SK-N-SH (cell line): ENCODE measurements around the gene S100B. TPM values are rescaled to one million over a fixed set of nuclear protein-coding genes. Genes with fewer than 3 reads are reported as not detected.

Source experiments
- CTCF ChIA-PET: fragments of 300-600, 350-600 bp; formaldehyde crosslinking; extraction: SDS; loops from one replicate; lab custom pipeline; 2021; lab: Yijun Ruan, JAX
- POLR2A ChIA-PET: fragments of 350-600 bp; sonication (Branson Sonifier 250); formaldehyde crosslinking; extraction: SDS; loops from one replicate; lab custom pipeline; 2020; ENCODE audit warnings: antibody characterized with exemption, inconsistent platforms; lab: Yijun Ruan, JAX
- DNase-seq: peaks from one replicate; pipeline ENCODE4 v3.0.0; 2012
- H2AFZ ChIP-seq: fragments of 200-600 bp; sonication (generic); 2 replicates; pipeline ENCODE4 v1.8.1; 2016; ENCODE audit warnings: antibody characterized with exemption, mild to moderate bottlenecking, low read depth
- H3F3A ChIP-seq: fragments of 200-600 bp; sonication (generic); replicated peaks from 2 replicates; pipeline ENCODE3; 2016; ENCODE audit warnings: antibody characterized with exemption, mild to moderate bottlenecking; ENCODE audit not compliant: insufficient read depth
- H3K27ac ChIP-seq, 2 experiments: fragments of 200-500 bp in 1 of 2; fragments of 200-600 bp in 1 of 2; sonication (Bioruptor generic) in 1 of 2; sonication (generic), shearing (Covaris generic) in 1 of 2; 2 replicates each; pipeline versions ENCODE4 v1.5.1 to v1.6.1; 2014 to 2016; ENCODE audit warnings: low read depth in 2 of 2, inconsistent platforms in 1 of 2, low read length in 1 of 2, mild to moderate bottlenecking in 1 of 2, mixed read lengths in 1 of 2
- H3K27me3 ChIP-seq: fragments of 200-600 bp; sonication (generic), shearing (Covaris generic); 2 replicates; pipeline ENCODE4 v1.6.1; 2016; ENCODE audit warnings: mixed run types; ENCODE audit not compliant: insufficient read depth
- H3K36me3 ChIP-seq, 2 experiments: fragments of 200-500 bp in 1 of 2; fragments of 200-600 bp in 1 of 2; sonication (Bioruptor generic) in 1 of 2; sonication (generic) in 1 of 2; replicated peaks in 1 of 2; 2 replicates each; pipeline versions ENCODE3 to v1.5.1; 2014 to 2016; ENCODE audit warnings: low read length in 1 of 2, mild to moderate bottlenecking in 1 of 2; ENCODE audit not compliant: insufficient read depth in 2 of 2, control insufficient read depth in 1 of 2
- H3K4me1 ChIP-seq, 2 experiments: fragments of 200-500 bp in 1 of 2; fragments of 200-600 bp in 1 of 2; sonication (Bioruptor generic) in 1 of 2; sonication (generic), shearing (Covaris generic) in 1 of 2; 2 replicates each; pipeline versions ENCODE4 v1.5.1 to v1.6.1; 2014 to 2016; ENCODE audit warnings: low read depth in 1 of 2, low read length in 1 of 2, mixed run types in 1 of 2; ENCODE audit not compliant: insufficient read depth in 2 of 2, control insufficient read depth in 1 of 2
- H3K4me2 ChIP-seq: fragments of 200-600 bp; sonication (generic), shearing (Covaris generic); 2 replicates; pipeline ENCODE4 v1.6.1; 2017; ENCODE audit warnings: mixed run types
- H3K4me3 ChIP-seq, 2 experiments: fragments of 200-500 bp in 1 of 2; fragments of 200-600 bp in 1 of 2; sonication (Bioruptor generic) in 1 of 2; sonication (generic), shearing (Covaris generic) in 1 of 2; 2 replicates each; pipeline versions ENCODE4 v1.5.1 to v1.8.1; 2014 to 2016; ENCODE audit warnings: low read depth in 2 of 2, inconsistent platforms in 1 of 2, low read length in 1 of 2, mild to moderate bottlenecking in 1 of 2, mixed read lengths in 1 of 2, moderate library complexity in 1 of 2
- H3K79me2 ChIP-seq: fragments of 200-600 bp; sonication (generic); 2 replicates; pipeline ENCODE4 v1.8.1; 2017; ENCODE audit warnings: mild to moderate bottlenecking; ENCODE audit not compliant: insufficient read depth
- H3K9ac ChIP-seq: fragments of 200-600 bp; sonication (generic); 2 replicates; pipeline ENCODE4 v1.6.1; 2017; ENCODE audit warnings: mixed run types
- H3K9me2 ChIP-seq: fragments of 200-600 bp; sonication (generic); 2 replicates; pipeline ENCODE4 v1.6.1; 2017; ENCODE audit warnings: mixed run types
- H3K9me3 ChIP-seq: fragments of 200-600 bp; sonication (generic); 2 replicates; pipeline ENCODE4 v1.6.1; 2017; ENCODE audit warnings: mixed run types, mild to moderate bottlenecking, moderate library complexity
- H4K20me1 ChIP-seq: fragments of 200-600 bp; sonication (generic); 2 replicates; pipeline ENCODE4 v1.6.1; 2017; ENCODE audit warnings: mild to moderate bottlenecking, mixed run types; ENCODE audit not compliant: insufficient read depth
- EZH2phosphoT487 ChIP-seq: fragments of 200-600 bp; sonication (generic); IDR thresholded peaks from 2 replicates; pipeline ENCODE4 v1.6.1; 2017; ENCODE audit warnings: low read depth, mixed run types, mild to moderate bottlenecking, antibody characterized with exemption, moderate library complexity, borderline replicate concordance
- FOSL2 ChIP-seq: IDR thresholded peaks from 2 replicates; pipeline ENCODE4 v1.4.0; 2012; ENCODE audit warnings: low read depth, mild to moderate bottlenecking, moderate library complexity, borderline replicate concordance
- GATA2 ChIP-seq: sonication (generic); formaldehyde crosslinking; IDR thresholded peaks from 2 replicates; pipeline ENCODE4 v1.5.0; 2020; ENCODE audit warnings: mild to moderate bottlenecking, missing genetic modification reagents
- JUND ChIP-seq: IDR thresholded peaks from 2 replicates; pipeline ENCODE4 v1.4.0; 2012
- MEF2A ChIP-seq: IDR thresholded peaks from 2 replicates; pipeline ENCODE4 v1.4.0; 2012; ENCODE audit warnings: low read depth, borderline replicate concordance
- NFIC ChIP-seq: IDR thresholded peaks from 2 replicates; pipeline ENCODE4 v1.4.0; 2012; ENCODE audit warnings: borderline replicate concordance
- POLR2AphosphoS5 ChIP-seq: IDR thresholded peaks from 2 replicates; pipeline ENCODE4 v1.6.1; 2012; ENCODE audit warnings: low read depth, low read length
- RFX5 ChIP-seq: IDR thresholded peaks from 2 replicates; pipeline ENCODE4 v1.6.1; 2012; ENCODE audit warnings: mild to moderate bottlenecking, improper control_type of control experiment, low read length
- TAF1 ChIP-seq: IDR thresholded peaks from 2 replicates; pipeline ENCODE4 v1.6.1; 2012; ENCODE audit warnings: low read depth, mild to moderate bottlenecking, low read length, moderate library complexity, borderline replicate concordance
- TCF12 ChIP-seq: IDR thresholded peaks from 2 replicates; pipeline ENCODE4 v1.4.0; 2012
- TEAD4 ChIP-seq: IDR thresholded peaks from 2 replicates; pipeline ENCODE4 v1.4.0; 2012; ENCODE audit warnings: mild to moderate bottlenecking, borderline replicate concordance; ENCODE audit not compliant: insufficient read depth
- WGBS: methylation state at CpG from one replicate; pipeline ENCODE4 v1.1.6; 2017; ENCODE audit warnings: low lambda C conversion rate; 5-methylcytosine and 5-hydroxymethylcytosine counted together
- polyA plus RNA-seq, 3 experiments: library from polyadenylated mRNA; depleted of rRNA; stranded (reverse); fragments of >200 nt; gene quantifications; 2 replicates each; pipeline ENCODE4 v1.2.3, GENCODE V29; 2012
- TF ChIP-seq, protein P1 (sequence below): IDR thresholded peaks from 2 replicates; pipeline ENCODE4 v1.4.0; 2012; ENCODE audit warnings: low read depth, borderline replicate concordance
- TF ChIP-seq, protein P2 (sequence below): IDR thresholded peaks from 2 replicates; pipeline ENCODE4; 2012
- TF ChIP-seq, protein P3 (sequence below): IDR thresholded peaks from 2 replicates; pipeline ENCODE4 v1.4.0; 2012; ENCODE audit warnings: low read depth, borderline replicate concordance

Gene S100B
- polyA plus RNA-seq, 1 of the 3 experiments (the other 2 are of a cell fraction): 0.12 TPM

DNA sequence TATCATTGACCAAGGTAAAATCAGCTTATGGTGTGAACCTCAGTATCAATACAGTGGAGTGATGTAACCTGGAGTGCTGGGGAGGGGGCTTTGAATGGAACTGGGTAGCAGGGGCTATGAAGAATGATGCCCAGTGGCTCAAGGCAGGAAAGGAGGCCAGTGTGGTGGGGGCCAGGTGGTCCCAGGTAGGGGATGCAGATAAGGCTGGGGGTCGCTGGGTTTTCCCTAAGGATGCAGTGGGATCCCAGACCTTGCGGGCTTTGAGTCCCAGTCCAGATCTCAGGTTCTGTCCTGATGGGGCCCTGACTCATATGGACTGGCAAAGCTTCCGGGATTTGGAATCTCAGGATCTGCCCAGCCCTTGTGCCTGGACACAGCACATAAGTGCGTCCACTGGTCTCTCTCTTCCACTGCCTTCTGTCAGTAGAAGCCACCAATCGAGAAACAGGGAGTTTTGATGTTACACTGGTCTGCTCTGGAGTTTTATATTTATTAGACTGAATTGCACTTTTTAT lies 52.0 kb downstream of the S100B start:
- no peak for DNase-seq
- no peak overlapping the region for H2AFZ ChIP-seq
- H3K4me3 ChIP-seq: no peak overlapping the region
- no peaks in the 10 kb centered on the region for H4K20me1 ChIP-seq
- no peaks in the 10 kb centered on the region for H3F3A ChIP-seq
- no peaks in the 10 kb centered on the region for H3K9me2 ChIP-seq
- TF ChIP-seq TAF1: no peak
- TF ChIP-seq EZH2phosphoT487: no peak
- TF ChIP-seq TEAD4: no peak
- TF ChIP-seq FOSL2: no peak
- no peak for TF ChIP-seq GATA2 (CRISPR knock-in tag)
- no peak for TF ChIP-seq RFX5
- no peak for TF ChIP-seq POLR2AphosphoS5
- TF ChIP-seq, protein P1, sequence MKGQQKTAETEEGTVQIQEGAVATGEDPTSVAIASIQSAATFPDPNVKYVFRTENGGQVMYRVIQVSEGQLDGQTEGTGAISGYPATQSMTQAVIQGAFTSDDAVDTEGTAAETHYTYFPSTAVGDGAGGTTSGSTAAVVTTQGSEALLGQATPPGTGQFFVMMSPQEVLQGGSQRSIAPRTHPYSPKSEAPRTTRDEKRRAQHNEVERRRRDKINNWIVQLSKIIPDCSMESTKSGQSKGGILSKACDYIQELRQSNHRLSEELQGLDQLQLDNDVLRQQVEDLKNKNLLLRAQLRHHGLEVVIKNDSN: no peak
- no peak for TF ChIP-seq NFIC
- no peak for TF ChIP-seq MEF2A
- H3K9ac ChIP-seq: no peak overlapping the region
- H3K27me3 ChIP-seq: no peaks in the 10 kb centered on the region
- H3K4me2 ChIP-seq: no peak overlapping the region
- H3K9me3 ChIP-seq: no peaks in the 10 kb centered on the region
- 98% methylated on average over 3 of the region's 5 CpGs for WGBS
- H3K27ac ChIP-seq: no peak overlapping the region
- POLR2A ChIA-PET: no interaction called here
- CTCF ChIA-PET: interaction anchor here (0.8 kb wide), 1 partner anchor 15 kb away, joined by 4 read pairs; no protein-coding TSS in a partner anchor
- no peaks in the 10 kb centered on the region for H3K4me1 ChIP-seq
- peaks cover 41 to 62% of the 10 kb centered on the region in 2 experiments for H3K36me3 ChIP-seq
- H3K79me2 ChIP-seq: no peaks in the 10 kb centered on the region

DNA sequence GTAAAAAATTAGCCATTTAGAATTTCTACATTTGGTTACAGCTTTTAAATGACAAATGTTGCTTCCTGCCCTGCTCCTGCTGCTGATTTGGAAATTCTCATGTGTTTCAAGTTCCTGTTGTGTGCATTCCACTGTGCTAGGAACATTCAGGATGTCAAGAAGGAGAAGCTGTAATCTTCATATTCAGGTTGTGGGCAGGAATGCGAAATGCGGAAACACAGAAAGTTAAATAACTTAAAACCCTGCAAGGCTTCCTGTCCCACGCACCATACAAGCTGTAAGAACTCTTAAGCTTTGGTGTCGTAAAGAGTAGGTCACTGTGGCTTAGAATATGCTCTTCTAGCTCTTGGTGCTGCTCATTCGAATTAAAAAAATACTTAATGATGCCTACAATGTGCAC lies 52.6 kb downstream of the S100B start:
- no peak overlapping the region for H3K9ac ChIP-seq
- H3K27me3 ChIP-seq: no peaks in the 10 kb centered on the region
- H3F3A ChIP-seq: no peaks in the 10 kb centered on the region
- H3K9me2 ChIP-seq: no peaks in the 10 kb centered on the region
- H3K4me1 ChIP-seq: no peaks in the 10 kb centered on the region
- no peak overlapping the region for H3K27ac ChIP-seq
- peaks cover 44 to 58% of the 10 kb centered on the region in 2 experiments for H3K36me3 ChIP-seq
- TF ChIP-seq, protein P2, sequence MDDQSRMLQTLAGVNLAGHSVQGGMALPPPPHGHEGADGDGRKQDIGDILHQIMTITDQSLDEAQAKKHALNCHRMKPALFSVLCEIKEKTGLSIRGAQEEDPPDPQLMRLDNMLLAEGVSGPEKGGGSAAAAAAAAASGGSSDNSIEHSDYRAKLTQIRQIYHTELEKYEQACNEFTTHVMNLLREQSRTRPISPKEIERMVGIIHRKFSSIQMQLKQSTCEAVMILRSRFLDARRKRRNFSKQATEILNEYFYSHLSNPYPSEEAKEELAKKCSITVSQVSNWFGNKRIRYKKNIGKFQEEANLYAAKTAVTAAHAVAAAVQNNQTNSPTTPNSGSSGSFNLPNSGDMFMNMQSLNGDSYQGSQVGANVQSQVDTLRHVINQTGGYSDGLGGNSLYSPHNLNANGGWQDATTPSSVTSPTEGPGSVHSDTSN: no peak
- TF ChIP-seq MEF2A (no peak), TCF12 (no peak), JUND (no peak)
- TF ChIP-seq, protein P3, sequence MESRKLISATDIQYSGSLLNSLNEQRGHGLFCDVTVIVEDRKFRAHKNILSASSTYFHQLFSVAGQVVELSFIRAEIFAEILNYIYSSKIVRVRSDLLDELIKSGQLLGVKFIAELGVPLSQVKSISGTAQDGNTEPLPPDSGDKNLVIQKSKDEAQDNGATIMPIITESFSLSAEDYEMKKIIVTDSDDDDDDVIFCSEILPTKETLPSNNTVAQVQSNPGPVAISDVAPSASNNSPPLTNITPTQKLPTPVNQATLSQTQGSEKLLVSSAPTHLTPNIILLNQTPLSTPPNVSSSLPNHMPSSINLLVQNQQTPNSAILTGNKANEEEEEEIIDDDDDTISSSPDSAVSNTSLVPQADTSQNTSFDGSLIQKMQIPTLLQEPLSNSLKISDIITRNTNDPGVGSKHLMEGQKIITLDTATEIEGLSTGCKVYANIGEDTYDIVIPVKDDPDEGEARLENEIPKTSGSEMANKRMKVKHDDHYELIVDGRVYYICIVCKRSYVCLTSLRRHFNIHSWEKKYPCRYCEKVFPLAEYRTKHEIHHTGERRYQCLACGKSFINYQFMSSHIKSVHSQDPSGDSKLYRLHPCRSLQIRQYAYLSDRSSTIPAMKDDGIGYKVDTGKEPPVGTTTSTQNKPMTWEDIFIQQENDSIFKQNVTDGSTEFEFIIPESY: no peak
- TF ChIP-seq, all 33 proteins: peak for 0
- Histone ChIP-seq H3K9me3 (no peaks in the 10 kb centered on the region), H2AFZ (no peak overlapping the region), H3K4me2 (no peak overlapping the region), H4K20me1 (no peaks in the 10 kb centered on the region), H3K79me2 (no peaks in the 10 kb centered on the region), H3K4me3 (no peak overlapping the region)
- POLR2A ChIA-PET: no interaction called here
- CTCF ChIA-PET: interaction anchor here (0.8 kb wide), 1 partner anchor 14 kb away, joined by 4 read pairs; no protein-coding TSS in a partner anchor
- DNase-seq: no peak
- 96% methylated on average over 5 of the region's 5 CpGs for WGBS
